ENCODE data around the gene COL5A1.

GRCh38 chr9:134833294-134833880, 191.8 kb downstream of the COL5A1 start:
- TF ChIP-seq, protein P1, sequence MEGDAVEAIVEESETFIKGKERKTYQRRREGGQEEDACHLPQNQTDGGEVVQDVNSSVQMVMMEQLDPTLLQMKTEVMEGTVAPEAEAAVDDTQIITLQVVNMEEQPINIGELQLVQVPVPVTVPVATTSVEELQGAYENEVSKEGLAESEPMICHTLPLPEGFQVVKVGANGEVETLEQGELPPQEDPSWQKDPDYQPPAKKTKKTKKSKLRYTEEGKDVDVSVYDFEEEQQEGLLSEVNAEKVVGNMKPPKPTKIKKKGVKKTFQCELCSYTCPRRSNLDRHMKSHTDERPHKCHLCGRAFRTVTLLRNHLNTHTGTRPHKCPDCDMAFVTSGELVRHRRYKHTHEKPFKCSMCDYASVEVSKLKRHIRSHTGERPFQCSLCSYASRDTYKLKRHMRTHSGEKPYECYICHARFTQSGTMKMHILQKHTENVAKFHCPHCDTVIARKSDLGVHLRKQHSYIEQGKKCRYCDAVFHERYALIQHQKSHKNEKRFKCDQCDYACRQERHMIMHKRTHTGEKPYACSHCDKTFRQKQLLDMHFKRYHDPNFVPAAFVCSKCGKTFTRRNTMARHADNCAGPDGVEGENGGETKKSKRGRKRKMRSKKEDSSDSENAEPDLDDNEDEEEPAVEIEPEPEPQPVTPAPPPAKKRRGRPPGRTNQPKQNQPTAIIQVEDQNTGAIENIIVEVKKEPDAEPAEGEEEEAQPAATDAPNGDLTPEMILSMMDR (IDR thresholded peaks at IDR 0.05) = no peak
- TF ChIP-seq POLR2A (IDR thresholded peaks at IDR 0.05) = no peak

All from Peyer's patch (tissue), 4 donors.